ENCODE results near the gene HARBI1.

The HARBI1 gene, protein sequence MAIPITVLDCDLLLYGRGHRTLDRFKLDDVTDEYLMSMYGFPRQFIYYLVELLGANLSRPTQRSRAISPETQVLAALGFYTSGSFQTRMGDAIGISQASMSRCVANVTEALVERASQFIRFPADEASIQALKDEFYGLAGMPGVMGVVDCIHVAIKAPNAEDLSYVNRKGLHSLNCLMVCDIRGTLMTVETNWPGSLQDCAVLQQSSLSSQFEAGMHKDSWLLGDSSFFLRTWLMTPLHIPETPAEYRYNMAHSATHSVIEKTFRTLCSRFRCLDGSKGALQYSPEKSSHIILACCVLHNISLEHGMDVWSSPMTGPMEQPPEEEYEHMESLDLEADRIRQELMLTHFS

DNA sequence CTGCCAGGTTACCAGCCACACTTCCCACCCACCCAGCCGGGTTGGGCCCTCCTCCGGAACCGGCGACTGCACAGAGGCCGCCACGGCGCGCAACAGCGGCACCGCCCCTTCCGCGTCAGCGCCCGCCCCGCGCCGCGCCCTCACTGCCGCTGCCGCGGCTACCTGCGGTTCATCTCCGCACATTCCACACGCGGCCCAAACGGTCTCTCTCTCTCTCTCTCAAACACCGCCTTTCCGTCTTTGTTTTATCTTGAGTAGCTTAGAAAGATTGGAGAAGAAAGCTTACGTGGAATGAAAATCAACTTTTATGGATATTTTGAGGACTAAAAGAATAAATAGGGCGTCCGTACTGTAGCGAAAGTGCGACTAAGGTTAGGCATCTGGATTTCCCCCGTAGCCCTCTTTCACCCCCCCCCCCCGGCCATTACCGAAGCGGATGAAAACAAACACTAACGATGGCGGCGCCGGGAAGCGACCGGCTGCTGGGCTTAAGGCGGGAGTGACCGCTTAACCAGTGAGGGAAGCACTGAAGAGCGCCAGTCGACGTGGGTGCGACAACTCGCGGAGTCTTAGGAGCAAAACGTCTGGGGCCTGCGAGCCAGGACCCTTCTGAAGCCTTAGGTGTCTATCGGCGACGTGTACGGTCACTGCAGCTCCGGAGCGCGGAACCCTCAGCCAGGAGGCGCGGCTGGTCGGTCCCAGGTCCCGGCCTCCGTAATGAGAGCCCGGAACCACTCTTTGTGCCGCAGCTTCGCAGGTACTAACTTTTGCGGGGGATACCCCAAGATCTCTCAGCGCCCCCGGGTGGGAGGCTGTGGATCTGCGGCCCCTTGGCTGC is at the start of gene HARBI1, which contains the start of gene ATG13:
Gene HARBI1 (minus strand): TSS at position 94 of the 838 bp plus-strand sequence. CDS start 990 bp downstream, outside the sequence.
Gene ATG13 (plus strand): TSS at position 420 of the 838 bp plus-strand sequence. CDS start 26,739 bp downstream, outside the sequence.
- peak; percentile 93 for DNase-seq (ENCODE audit: extremely low spot score)
- ChIA-PET CTCF (interaction anchor here (0.8 to 3.6 kb wide), 25 partner anchors 10 to 233 kb away, joined by 3 to 12 read pairs (median 4); partner anchors contain the start of genes AMBRA1, ARHGAP1 and ZNF408), POLR2A (interaction anchor here (0.5 kb wide), 1 partner anchor 26 kb away, joined by 3 read pairs; no protein-coding TSS in a partner anchor)
- TF ChIP-seq, protein P1, sequence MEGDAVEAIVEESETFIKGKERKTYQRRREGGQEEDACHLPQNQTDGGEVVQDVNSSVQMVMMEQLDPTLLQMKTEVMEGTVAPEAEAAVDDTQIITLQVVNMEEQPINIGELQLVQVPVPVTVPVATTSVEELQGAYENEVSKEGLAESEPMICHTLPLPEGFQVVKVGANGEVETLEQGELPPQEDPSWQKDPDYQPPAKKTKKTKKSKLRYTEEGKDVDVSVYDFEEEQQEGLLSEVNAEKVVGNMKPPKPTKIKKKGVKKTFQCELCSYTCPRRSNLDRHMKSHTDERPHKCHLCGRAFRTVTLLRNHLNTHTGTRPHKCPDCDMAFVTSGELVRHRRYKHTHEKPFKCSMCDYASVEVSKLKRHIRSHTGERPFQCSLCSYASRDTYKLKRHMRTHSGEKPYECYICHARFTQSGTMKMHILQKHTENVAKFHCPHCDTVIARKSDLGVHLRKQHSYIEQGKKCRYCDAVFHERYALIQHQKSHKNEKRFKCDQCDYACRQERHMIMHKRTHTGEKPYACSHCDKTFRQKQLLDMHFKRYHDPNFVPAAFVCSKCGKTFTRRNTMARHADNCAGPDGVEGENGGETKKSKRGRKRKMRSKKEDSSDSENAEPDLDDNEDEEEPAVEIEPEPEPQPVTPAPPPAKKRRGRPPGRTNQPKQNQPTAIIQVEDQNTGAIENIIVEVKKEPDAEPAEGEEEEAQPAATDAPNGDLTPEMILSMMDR (IDR thresholded peaks at IDR 0.05; ENCODE audit: control extremely low read depth, extremely low read depth, low read depth, missing control alignments) = peak; percentile 88

DNA sequence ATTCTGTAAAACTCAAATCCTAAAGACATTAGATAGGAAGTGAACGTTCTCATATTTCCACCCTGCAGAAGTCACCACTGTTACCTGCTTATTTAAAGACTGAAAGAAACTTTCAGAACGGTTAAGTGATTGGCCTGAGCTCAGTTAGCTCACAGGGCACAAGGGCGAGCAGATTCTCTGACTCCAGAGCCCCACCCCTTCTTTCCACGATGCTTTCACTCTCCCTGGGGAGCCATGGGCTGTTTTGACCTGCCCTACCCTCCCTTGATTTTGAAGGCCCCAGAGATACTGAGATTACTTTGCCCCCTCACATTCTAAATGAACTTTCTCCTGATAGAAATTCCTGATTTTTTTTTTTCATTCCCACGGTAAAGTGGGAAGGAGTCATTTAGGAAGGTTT is 49.5 kb upstream of the HARBI1 start:
- ChIA-PET CTCF (no interaction called here), POLR2A (no interaction called here)
- TF ChIP-seq, protein P1 (IDR thresholded peaks at IDR 0.05; ENCODE audit: control extremely low read depth, extremely low read depth, low read depth, missing control alignments) = no peak
- no peak for DNase-seq (ENCODE audit: extremely low spot score)

- TF ChIP-seq, protein P1 (IDR thresholded peaks at IDR 0.05; ENCODE audit: control extremely low read depth, extremely low read depth, low read depth, missing control alignments) = no peak
- DNase-seq (ENCODE audit: extremely low spot score) = no peak
- CTCF ChIA-PET = no interaction called here
- POLR2A ChIA-PET = no interaction called here
Measured at GRCh38 chr11:46665356-46665755, 48.3 kb upstream of the HARBI1 start.

GRCh38 chr11:46664612-46665011 is 47.6 kb upstream of the HARBI1 start:
- no peak for DNase-seq (ENCODE audit: extremely low spot score)
- TF ChIP-seq, protein P1 (IDR thresholded peaks at IDR 0.05; ENCODE audit: control extremely low read depth, extremely low read depth, low read depth, missing control alignments) = no peak
- ChIA-PET POLR2A (no interaction called here), CTCF (no interaction called here)

DNA sequence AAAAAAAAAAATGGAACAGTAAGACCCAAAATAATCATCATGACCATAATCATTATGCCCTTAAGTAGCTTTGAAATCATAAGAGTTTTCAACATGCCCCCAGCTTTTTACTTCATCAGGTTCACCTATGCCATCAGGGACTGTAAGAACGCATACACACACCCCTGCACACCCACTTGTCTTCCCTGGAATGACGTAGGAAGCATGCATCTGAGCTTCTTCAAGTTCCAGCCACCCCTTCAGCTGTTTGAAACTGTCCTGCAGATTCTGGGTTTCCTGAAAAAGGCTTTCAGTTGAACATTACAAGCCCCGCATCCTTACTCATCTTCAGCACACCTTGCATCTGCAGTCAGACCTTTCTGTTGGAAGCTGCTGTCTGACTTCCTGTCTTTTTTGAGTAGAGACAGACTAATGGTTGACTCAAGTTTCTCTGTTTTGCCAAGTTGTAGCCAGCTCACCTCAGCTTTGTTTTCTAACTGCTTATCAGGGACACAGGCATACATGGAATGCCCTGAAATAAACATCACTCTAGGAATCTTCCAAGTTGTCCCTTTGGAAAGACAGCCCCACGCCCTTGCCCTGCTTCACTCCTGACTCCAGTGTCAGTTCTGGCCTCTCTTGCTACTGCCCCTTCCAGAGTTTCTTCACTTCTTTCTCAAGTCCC is 46.4 kb upstream of the HARBI1 start:
- TF ChIP-seq, protein P1 (IDR thresholded peaks at IDR 0.05; ENCODE audit: control extremely low read depth, extremely low read depth, low read depth, missing control alignments) = no peak
- ChIA-PET POLR2A (interaction anchor here (0.6 kb wide), 1 partner anchor 10 kb away, joined by 3 read pairs; no protein-coding TSS in a partner anchor), CTCF (interaction anchor here (0.6 to 1.4 kb wide), 4 partner anchors 9 to 94 kb away, joined by 3 to 4 read pairs (median 3); no protein-coding TSS in a partner anchor)
- no peak for DNase-seq (ENCODE audit: extremely low spot score)

DNA sequence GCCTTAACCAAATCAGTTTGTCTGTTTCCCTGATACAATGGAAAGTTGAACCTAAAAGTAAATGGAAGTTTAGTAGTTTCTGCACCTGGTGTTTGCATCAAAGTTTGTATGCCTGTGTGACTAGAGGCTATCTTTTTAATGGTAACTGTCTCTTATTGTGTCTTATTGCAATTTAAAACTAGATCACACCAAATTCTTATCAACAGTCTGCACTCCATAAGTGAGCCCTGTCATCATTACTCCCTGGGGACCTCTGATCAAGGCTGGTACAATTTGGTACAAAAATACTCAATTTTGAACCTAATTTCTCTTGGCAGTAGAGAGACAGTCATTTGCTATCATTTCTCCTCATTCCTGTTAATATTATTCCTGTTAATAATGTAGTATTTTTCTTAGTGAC is 45.3 kb upstream of the HARBI1 start:
- ChIA-PET POLR2A (no interaction called here), CTCF (interaction anchor here (1.4 kb wide), 1 partner anchor 10 kb away, joined by 4 read pairs; no protein-coding TSS in a partner anchor)
- DNase-seq (ENCODE audit: extremely low spot score) = no peak
- TF ChIP-seq, protein P1 (IDR thresholded peaks at IDR 0.05; ENCODE audit: control extremely low read depth, extremely low read depth, low read depth, missing control alignments) = no peak
